CD14-positive monocyte (primary cell): ENCODE measurements around the gene HNRNPA2B1. TPM values are rescaled to one million over a fixed set of nuclear protein-coding genes. Genes with fewer than 3 reads are reported as not detected.

Experiments used
- DNase-seq, 3 donors: peaks; one replicate each; pipeline ENCODE4 v3.0.0-alpha.2; 2011 to 2022
- H2AFZ ChIP-seq: 2 replicates; pipeline ENCODE4 v1.6.0; 2012; ENCODE audit warnings: mild to moderate bottlenecking, low read depth, low read length, inconsistent platforms; ENCODE audit not compliant: insufficient read depth, poor library complexity, severe bottlenecking
- H3K27ac ChIP-seq, 2 donors: 1 replicate in 1 of 2; 2 replicates in 1 of 2; pipeline ENCODE4 v1.5.1; 2012 to 2013; ENCODE audit warnings: low read length in 2 of 2, control low read depth in 1 of 2, inconsistent platforms in 1 of 2, low read depth in 1 of 2, mild to moderate bottlenecking in 1 of 2
- H3K27me3 ChIP-seq, 2 donors: one replicate each; pipeline versions ENCODE4 v1.6.0 to v1.6.1; 2011 to 2013; ENCODE audit warnings: low read length in 2 of 2; ENCODE audit not compliant: control insufficient read depth in 2 of 2, insufficient read depth in 2 of 2
- H3K36me3 ChIP-seq, 2 donors: replicated peaks in 1 of 2; 1 replicate in 1 of 2; 2 replicates in 1 of 2; pipeline versions ENCODE4 v1.5.1 to v1.6.1; 2012 to 2013; ENCODE audit warnings: low read length in 2 of 2, control low read depth in 1 of 2, inconsistent platforms in 1 of 2, mild to moderate bottlenecking in 1 of 2; ENCODE audit not compliant: insufficient read depth in 2 of 2, control insufficient read depth in 1 of 2
- H3K4me1 ChIP-seq, 2 donors: 1 replicate in 1 of 2; 2 replicates in 1 of 2; pipeline versions ENCODE4 v1.5.1 to v1.6.1; 2012 to 2013; ENCODE audit warnings: low read length in 2 of 2, control low read depth in 1 of 2, inconsistent platforms in 1 of 2, mild to moderate bottlenecking in 1 of 2, moderate library complexity in 1 of 2; ENCODE audit not compliant: insufficient read depth in 2 of 2, control insufficient read depth in 1 of 2
- H3K4me2 ChIP-seq: replicated peaks from 2 replicates; pipeline ENCODE3; 2012; ENCODE audit warnings: low read length, moderate library complexity, mild to moderate bottlenecking; ENCODE audit not compliant: poor library complexity, severe bottlenecking; ENCODE audit errors: extremely low read depth
- H3K4me3 ChIP-seq, 3 experiments: fragments of 200-600 bp in 1 of 3; sonication (generic) in 1 of 3; replicated peaks in 1 of 3; 1 replicate in 2 of 3; 2 replicates in 1 of 3; pipeline ENCODE4 v1.5.1; 2011 to 2013; ENCODE audit warnings: low read length in 3 of 3, mild to moderate bottlenecking in 3 of 3, control low read depth in 2 of 3, low read depth in 2 of 3, inconsistent platforms in 1 of 3, moderate library complexity in 1 of 3
- H3K79me2 ChIP-seq: 2 replicates; pipeline ENCODE4 v1.6.0; 2012; ENCODE audit warnings: mild to moderate bottlenecking, control low read depth, inconsistent platforms, low read length, moderate library complexity; ENCODE audit not compliant: insufficient read depth
- H3K9ac ChIP-seq: 2 replicates; pipeline ENCODE4 v1.6.0; 2017; ENCODE audit warnings: low read length, mild to moderate bottlenecking; ENCODE audit not compliant: insufficient read depth, poor library complexity, severe bottlenecking
- H3K9me3 ChIP-seq, 2 donors: replicated peaks in 1 of 2; 1 replicate in 1 of 2; 2 replicates in 1 of 2; pipeline versions ENCODE4 v1.5.1 to v1.6.1; 2012 to 2013; ENCODE audit warnings: low read length in 2 of 2, control low read depth in 1 of 2; ENCODE audit not compliant: control insufficient read depth in 1 of 2, insufficient read depth in 1 of 2
- H4K20me1 ChIP-seq: 2 replicates; pipeline ENCODE4 v1.6.0; 2012; ENCODE audit warnings: mild to moderate bottlenecking, low read length, control low read depth, moderate library complexity; ENCODE audit not compliant: insufficient read depth
- H3K27ac Mint-ChIP-seq, 7 donors: one replicate each; pipeline ENCODE4 v1.8.0; 2020; ENCODE audit warnings: mild to moderate bottlenecking in 7 of 7, mixed read lengths in 7 of 7, moderate library complexity in 6 of 7, inconsistent platforms in 2 of 7
- H3K27me3 Mint-ChIP-seq, 3 donors: one replicate each; pipeline ENCODE4 v1.8.0; 2021 to 2022; ENCODE audit warnings: low read depth in 3 of 3, mild to moderate bottlenecking in 3 of 3, mixed read lengths in 3 of 3, moderate library complexity in 3 of 3, inconsistent platforms in 1 of 3
- H3K36me3 Mint-ChIP-seq, 2 donors: one replicate each; pipeline ENCODE4 v1.8.0; 2020; ENCODE audit warnings: mixed read lengths in 2 of 2, inconsistent platforms in 1 of 2, mild to moderate bottlenecking in 1 of 2
- H3K4me1 Mint-ChIP-seq: one replicate; pipeline ENCODE4 v1.8.0; 2020; ENCODE audit warnings: mild to moderate bottlenecking, mixed read lengths
- H3K4me3 Mint-ChIP-seq, 2 donors: one replicate each; pipeline ENCODE4 v1.8.0; 2020; ENCODE audit warnings: mild to moderate bottlenecking in 2 of 2, mixed read lengths in 2 of 2, moderate library complexity in 1 of 2
- H3K9me3 Mint-ChIP-seq, 7 donors: one replicate each; pipeline ENCODE4 v1.8.0; 2020 to 2022; ENCODE audit warnings: mixed read lengths in 7 of 7, mild to moderate bottlenecking in 6 of 7, moderate library complexity in 6 of 7, inconsistent platforms in 2 of 7
- CTCF ChIP-seq: fragments of 200-600 bp; IDR thresholded peaks from one replicate; pipeline ENCODE4 v1.8.0; 2022; ENCODE audit warnings: antibody characterized with exemption, mild to moderate bottlenecking
- WGBS: methylation state at CpG from one replicate; pipeline ENCODE4 v1.1.5; 2013; ENCODE audit warnings: missing lambda C conversion rate; ENCODE audit not compliant: insufficient coverage; 5-methylcytosine and 5-hydroxymethylcytosine counted together
- intact Hi-C, 2 donors: fragments of 100-400 bp; cut with micrococcal nuclease; formaldehyde crosslinking; loops; one replicate each; pipeline versions ENCODE4 v1.15.0 to v1.15.1; 2023
- polyA plus RNA-seq, 3 donors: library from polyadenylated mRNA; depleted of rRNA in 1 of 3; unstranded in 2 of 3; stranded (reverse) in 1 of 3; fragments of 300-500 nt in 2 of 3; fragments of >200 nt in 1 of 3; fragmentation: Illumina TruSeq in 2 of 3; gene quantifications; 1 replicate in 2 of 3; 2 replicates in 1 of 3; pipeline ENCODE4 v1.2.3, GENCODE V29; 2012 to 2021

HNRNPA2B1 gene
- polyA plus RNA-seq, 3 donors: 249 to 391 (median 269) TPM

GRCh38 chr7:26151650-26151952 lies 48.9 kb downstream of the HNRNPA2B1 start:
- Histone ChIP-seq H2AFZ (peak overlapping the region; percentile 90), H3K9ac (peak overlapping the region; percentile 60), H3K36me3 (no peaks in the 10 kb centered on the region), H3K4me2 (peak overlapping the region; percentile 91), H3K4me3 (peak overlapping the region; percentile 28 to 75 (median 46)), H3K27ac (peak overlapping the region; percentile 19 to 58), H4K20me1 (no peaks in the 10 kb centered on the region), H3K4me1 (peaks cover 36 to 53% of the 10 kb centered on the region in 2 donors), H3K27me3 (peaks cover 4 to 7% of the 10 kb centered on the region in 2 donors), H3K79me2 (no peaks in the 10 kb centered on the region), H3K9me3 (no peaks in the 10 kb centered on the region)
- Mint-ChIP-seq H3K27me3 (peaks cover 11 to 24% (median 17%) of the 10 kb centered on the region in 3 donors), H3K36me3 (peaks cover 4 to 8% of the 10 kb centered on the region in 2 donors), H3K9me3 (peaks cover 0 to 13% (median 6%) of the 10 kb centered on the region in 7 donors), H3K4me1 (peaks cover 47% of the 10 kb centered on the region), H3K27ac (peak overlapping the region; percentile 62 to 93 (median 84)), H3K4me3 (peak overlapping the region; percentile 84 to 96)
- no peak for TF ChIP-seq CTCF
- DNase-seq: no peak
- 53% methylated on average over 7 of the region's 10 CpGs for WGBS
- intact Hi-C loops: loop anchor here (5.0 kb wide), 2 partner anchors 44 to 49 kb away; no protein-coding TSS in a partner anchor

- no peaks in the 10 kb centered on the region for H3K36me3 ChIP-seq
- peaks cover 11 to 24% (median 17%) of the 10 kb centered on the region in 3 donors for H3K27me3 Mint-ChIP-seq
- no peak overlapping the region for H3K4me3 ChIP-seq
- no peak overlapping the region for H3K27ac ChIP-seq
- H3K9ac ChIP-seq: no peak overlapping the region
- peaks cover 0 to 13% (median 6%) of the 10 kb centered on the region in 7 donors for H3K9me3 Mint-ChIP-seq
- TF ChIP-seq CTCF: no peak
- peaks cover 4 to 8% of the 10 kb centered on the region in 2 donors for H3K36me3 Mint-ChIP-seq
- peaks cover 31 to 48% of the 10 kb centered on the region in 2 donors for H3K4me1 ChIP-seq
- intact Hi-C loops: loop anchor here (5.0 kb wide), 2 partner anchors 44 to 49 kb away; no protein-coding TSS in a partner anchor
- peak overlapping the region in 1 of 7 donors; percentile 57 for H3K27ac Mint-ChIP-seq
- H3K4me1 Mint-ChIP-seq: peaks cover 41% of the 10 kb centered on the region
- no peaks in the 10 kb centered on the region for H3K79me2 ChIP-seq
- H3K4me3 Mint-ChIP-seq: peak overlapping the region; percentile 84 to 96
- H2AFZ ChIP-seq: peak overlapping the region; percentile 90
- no peak for DNase-seq
- H3K4me2 ChIP-seq: no peak overlapping the region
- H3K9me3 ChIP-seq: no peaks in the 10 kb centered on the region
- peaks cover 4 to 7% of the 10 kb centered on the region in 2 donors for H3K27me3 ChIP-seq
- 91% methylated on average over 1 of the region's 5 CpGs for WGBS
- no peaks in the 10 kb centered on the region for H4K20me1 ChIP-seq
These were observed 49.5 kb downstream of the HNRNPA2B1 start for GRCh38 chr7:26151096-26151495.
